Measurements from ENCODE around the gene YPEL2. TPM values are rescaled to one million over a fixed set of nuclear protein-coding genes. Genes with fewer than 3 reads are reported as not detected.

The YPEL2 gene
- total and polyA plus RNA-seq, 9 donors: 6.6 to 28.1 (median 10.6) TPM

DNA sequence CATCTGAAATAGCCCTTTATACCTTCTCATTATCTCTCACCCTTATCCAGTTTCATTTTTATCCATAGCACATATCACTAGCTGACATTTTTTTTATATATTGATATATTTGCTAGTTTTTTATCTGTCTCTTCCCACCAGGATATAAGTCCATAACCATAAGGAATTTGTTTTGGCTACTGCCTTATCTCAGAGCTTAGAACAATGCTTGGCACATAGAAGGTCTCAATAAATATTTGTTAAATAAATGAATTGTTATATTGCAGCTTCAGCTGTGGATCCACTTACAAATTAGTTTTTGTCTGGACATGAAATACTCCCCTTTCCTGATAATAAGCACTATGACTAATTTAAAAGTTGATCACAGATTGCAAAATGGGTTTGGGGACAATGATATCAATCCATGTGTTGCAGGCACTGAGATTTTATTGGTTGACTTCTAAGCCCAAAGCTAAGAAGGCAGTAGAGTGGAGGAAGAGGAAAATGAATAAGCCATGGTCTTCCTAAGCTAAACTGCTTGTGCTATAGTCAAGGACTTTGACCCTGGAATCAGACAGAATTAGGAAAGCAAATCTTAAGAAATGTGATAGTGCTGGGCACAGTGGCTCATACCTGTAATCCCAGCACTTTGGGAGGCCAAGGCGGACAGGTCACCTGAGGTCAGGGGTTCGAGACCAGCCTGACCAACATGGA lies 31.9 kb upstream of the YPEL2 start:
- intact Hi-C loops (cut with DNase I): no loop called here
- Histone ChIP-seq H3K9me3 (no peaks in the 10 kb centered on the region), H3K4me3 (no peak overlapping the region), H3K36me3 (no peaks in the 10 kb centered on the region), H3K27me3 (no peaks in the 10 kb centered on the region), H3K27ac (no peak overlapping the region), H3K4me1 (ENCODE audit: insufficient read depth) (no peaks in the 10 kb centered on the region)
- no peak for DNase-seq
- TF ChIP-seq EP300 (IDR thresholded peaks at IDR 0.05): no peak
- TF ChIP-seq, protein P1, sequence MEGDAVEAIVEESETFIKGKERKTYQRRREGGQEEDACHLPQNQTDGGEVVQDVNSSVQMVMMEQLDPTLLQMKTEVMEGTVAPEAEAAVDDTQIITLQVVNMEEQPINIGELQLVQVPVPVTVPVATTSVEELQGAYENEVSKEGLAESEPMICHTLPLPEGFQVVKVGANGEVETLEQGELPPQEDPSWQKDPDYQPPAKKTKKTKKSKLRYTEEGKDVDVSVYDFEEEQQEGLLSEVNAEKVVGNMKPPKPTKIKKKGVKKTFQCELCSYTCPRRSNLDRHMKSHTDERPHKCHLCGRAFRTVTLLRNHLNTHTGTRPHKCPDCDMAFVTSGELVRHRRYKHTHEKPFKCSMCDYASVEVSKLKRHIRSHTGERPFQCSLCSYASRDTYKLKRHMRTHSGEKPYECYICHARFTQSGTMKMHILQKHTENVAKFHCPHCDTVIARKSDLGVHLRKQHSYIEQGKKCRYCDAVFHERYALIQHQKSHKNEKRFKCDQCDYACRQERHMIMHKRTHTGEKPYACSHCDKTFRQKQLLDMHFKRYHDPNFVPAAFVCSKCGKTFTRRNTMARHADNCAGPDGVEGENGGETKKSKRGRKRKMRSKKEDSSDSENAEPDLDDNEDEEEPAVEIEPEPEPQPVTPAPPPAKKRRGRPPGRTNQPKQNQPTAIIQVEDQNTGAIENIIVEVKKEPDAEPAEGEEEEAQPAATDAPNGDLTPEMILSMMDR (IDR thresholded peaks at IDR 0.05): no peak
- WGBS, 3 donors: 92 to 98% (median 93%) methylated on average over 2 of the region's 2 CpGs

DNA sequence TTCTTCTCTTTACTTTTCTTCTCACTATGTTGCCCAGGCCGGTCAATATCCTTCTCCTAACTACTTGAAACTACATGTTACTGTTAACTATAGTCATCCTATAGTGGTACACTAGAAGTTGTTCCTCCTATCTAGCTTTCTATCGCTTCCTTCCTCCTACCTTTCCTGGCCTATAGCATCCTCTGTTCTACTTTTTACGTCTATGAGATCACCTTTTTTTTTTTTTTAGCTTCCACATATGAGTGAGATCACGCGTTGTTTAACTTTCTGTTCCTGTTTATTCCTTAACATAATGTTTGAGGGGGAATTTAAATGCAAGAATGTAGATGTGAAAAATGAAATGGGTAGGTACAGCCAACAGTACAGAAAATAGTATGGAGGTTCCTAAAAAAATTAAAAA lies 30.5 kb upstream of the YPEL2 start:
- Histone ChIP-seq H3K36me3 (no peaks in the 10 kb centered on the region), H3K27ac (no peak overlapping the region), H3K4me3 (no peak overlapping the region), H3K27me3 (no peaks in the 10 kb centered on the region), H3K9me3 (no peaks in the 10 kb centered on the region), H3K4me1 (ENCODE audit: insufficient read depth) (no peaks in the 10 kb centered on the region)
- no peak for DNase-seq
- TF ChIP-seq POLR2A (IDR thresholded peaks at IDR 0.05): no peak
- TF ChIP-seq, protein P1 (IDR thresholded peaks at IDR 0.05): no peak
- 84 to 90% (median 88%) methylated on average over 5 of the region's 5 CpGs for WGBS, 3 donors
- intact Hi-C loops (cut with DNase I): no loop called here

DNA sequence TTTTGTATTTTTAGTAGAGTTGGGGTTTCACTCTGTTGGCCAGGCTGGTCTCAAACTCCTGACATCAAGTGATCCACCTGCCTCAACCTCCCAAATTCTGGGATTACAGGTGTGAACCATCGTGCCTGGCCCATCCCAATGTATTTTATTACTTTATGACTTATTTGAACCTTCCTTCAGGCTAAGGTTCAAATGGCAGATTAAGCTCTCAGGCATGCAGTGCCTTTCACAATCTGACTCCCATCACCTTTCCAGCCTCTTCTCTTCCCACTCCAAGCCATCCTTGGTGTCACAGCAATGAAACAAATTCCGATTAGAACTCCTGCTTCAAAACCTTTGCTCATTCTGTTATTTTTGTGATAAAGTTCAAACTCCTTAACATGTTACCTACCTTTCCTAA lies 26.6 kb upstream of the YPEL2 start:
- H3K9me3 ChIP-seq: no peaks in the 10 kb centered on the region
- H3K27me3 ChIP-seq: no peaks in the 10 kb centered on the region
- WGBS, 3 donors: 81 to 91% (median 86%) methylated on average over 2 of the region's 2 CpGs
- no peak for TF ChIP-seq EP300 (IDR thresholded peaks at IDR 0.05)
- TF ChIP-seq, protein P1 (IDR thresholded peaks at IDR 0.05): no peak
- no peak for TF ChIP-seq POLR2A (IDR thresholded peaks at IDR 0.05)
- DNase-seq: no peak
- no peaks in the 10 kb centered on the region for H3K36me3 ChIP-seq
- H3K4me3 ChIP-seq: no peak overlapping the region
- H3K4me1 ChIP-seq (ENCODE audit: insufficient read depth): no peaks in the 10 kb centered on the region
- H3K27ac ChIP-seq: no peak overlapping the region
- intact Hi-C loops (cut with DNase I): no loop called here

DNA sequence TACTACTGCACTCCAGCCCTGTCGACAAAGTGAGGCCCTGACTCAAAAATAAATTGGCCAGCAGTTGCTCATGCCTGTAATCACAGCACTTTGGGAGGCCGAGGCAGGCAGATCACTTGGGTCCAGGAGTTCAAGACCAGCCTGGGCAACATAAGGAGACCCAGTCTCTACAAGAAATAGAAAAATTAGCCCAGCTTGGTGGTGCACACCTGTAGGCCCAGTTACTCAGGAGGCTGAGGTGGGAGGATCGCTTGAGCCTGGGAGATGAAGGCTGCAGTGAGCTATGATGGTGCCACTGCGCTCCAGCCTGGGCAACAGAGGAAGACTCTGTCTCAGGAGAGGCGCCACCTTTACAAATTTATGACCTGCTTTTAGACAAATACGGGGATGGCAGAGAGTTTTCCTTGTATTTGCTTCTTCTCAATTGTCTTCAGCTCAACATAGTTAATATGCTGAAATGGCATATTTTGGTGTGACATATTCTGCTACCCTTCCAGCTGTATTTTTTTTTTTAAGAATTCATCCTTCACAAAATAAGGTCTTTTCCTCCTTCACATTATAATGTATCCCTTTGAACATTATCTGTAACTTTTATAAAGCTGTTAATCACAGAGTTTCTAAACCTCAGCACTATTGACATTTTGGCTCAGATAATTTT lies 21.1 kb upstream of the YPEL2 start:
- intact Hi-C loops (cut with DNase I): loop anchor here (5.0 to 10.0 kb wide), 3 partner anchors 127 to 244 kb away; no protein-coding TSS in a partner anchor
- Histone ChIP-seq H3K4me3 (no peak overlapping the region), H3K27me3 (no peaks in the 10 kb centered on the region), H3K36me3 (no peaks in the 10 kb centered on the region), H3K27ac (no peak overlapping the region), H3K9me3 (no peaks in the 10 kb centered on the region), H3K4me1 (ENCODE audit: insufficient read depth) (no peaks in the 10 kb centered on the region)
- TF ChIP-seq EP300 (IDR thresholded peaks at IDR 0.05) (no peak), POLR2A (IDR thresholded peaks at IDR 0.05) (no peak)
- TF ChIP-seq, protein P1 (IDR thresholded peaks at IDR 0.05): no peak
- 66 to 71% (median 70%) methylated on average over 6 of the region's 6 CpGs for WGBS, 3 donors
- DNase-seq: no peak
